ENCODE data around the gene PIK3C3.

GRCh38 chr18:42024131-42024530 is 69.1 kb downstream of the PIK3C3 start:
- TF ChIP-seq EP300 (IDR thresholded peaks at IDR 0.05), result no peak
- TF ChIP-seq CTCF (IDR thresholded peaks at IDR 0.05), result no peak
- TF ChIP-seq POLR2A (IDR thresholded peaks at IDR 0.05), result no peak

Data from ovary (tissue), 3 donors.